PC-3 (cell line): ENCODE measurements around the gene LRRC57. TPM values are rescaled to one million over a fixed set of nuclear protein-coding genes. Genes with fewer than 3 reads are reported as not detected.
A peak's percentile ranks its signal among the peaks of the same experiment; 100 is the strongest.

ENCODE experiments used
- ATAC-seq: fragments of 200-7000 bp; cut with Tn5 transposase; 2 replicates; pipeline ENCODE4 v1.9.1; 2020; ENCODE audit warnings: mild to moderate bottlenecking, moderate library complexity
- BruUV-seq: library from RNA; stranded (reverse); fragments of 400-500 nt; replicated peaks from 2 replicates; lab custom pipeline; 2021; lab: Mats Ljungman, UMichigan
- CTCF ChIA-PET: fragments of 300-600 bp; sonication (Branson Sonifier 250); formaldehyde crosslinking; loops from one replicate; lab custom pipeline; 2022; ENCODE audit warnings: antibody characterized with exemption; lab: Charles Lee
- POLR2A ChIA-PET: fragments of 300-600 bp; sonication (Branson Sonifier 250); formaldehyde crosslinking; loops from one replicate; lab custom pipeline; 2022; ENCODE audit warnings: antibody characterized with exemption; ENCODE audit not compliant: unreplicated experiment; lab: Charles Lee
- DNase-seq: peaks from one replicate; pipeline ENCODE4 v3.0.0-alpha.2; 2015
- H2AFZ ChIP-seq: fragments of 300-600 bp; sonication (generic); 2 replicates; pipeline ENCODE4 v1.6.0; 2016; ENCODE audit warnings: antibody characterized with exemption, low read length
- H3F3A ChIP-seq: fragments of 300-600 bp; sonication (generic); one replicate; pipeline ENCODE4 v1.6.0; 2017; ENCODE audit warnings: antibody characterized with exemption, low read length, control low read depth, mild to moderate bottlenecking; ENCODE audit not compliant: unreplicated experiment
- H3K27ac ChIP-seq: fragments of 300-600 bp; sonication (generic); 2 replicates; pipeline ENCODE4 v1.5.1; 2016; ENCODE audit warnings: mild to moderate bottlenecking, low read length
- H3K27me3 ChIP-seq: fragments of 300-600 bp; sonication (generic); 2 replicates; pipeline ENCODE4 v1.6.1; 2016; ENCODE audit warnings: low read length, mixed read lengths
- H3K36me3 ChIP-seq: fragments of 300-600 bp; sonication (generic); 2 replicates; pipeline ENCODE4 v1.6.1; 2016; ENCODE audit warnings: low read depth, mixed run types, low read length, mixed read lengths
- H3K4me1 ChIP-seq: fragments of 300-600 bp; sonication (generic); 2 replicates; pipeline ENCODE4 v1.5.1; 2016; ENCODE audit warnings: low read length; ENCODE audit not compliant: insufficient read depth
- H3K4me2 ChIP-seq: fragments of 300-600 bp; sonication (generic); 2 replicates; pipeline ENCODE4 v1.6.0; 2016; ENCODE audit warnings: low read length
- H3K4me3 ChIP-seq: fragments of 300-600 bp; sonication (generic); 2 replicates; pipeline ENCODE4 v1.5.1; 2016; ENCODE audit warnings: mild to moderate bottlenecking, low read length, mixed read lengths
- H3K79me2 ChIP-seq: fragments of 300-600 bp; sonication (generic); 2 replicates; pipeline ENCODE4 v1.6.1; 2017; ENCODE audit warnings: low read length, mixed read lengths
- H3K9ac ChIP-seq: fragments of 300-600 bp; sonication (generic); 2 replicates; pipeline ENCODE4 v1.6.0; 2016; ENCODE audit warnings: mild to moderate bottlenecking, low read length
- H3K9me2 ChIP-seq: fragments of 300-600 bp; sonication (generic); replicated peaks from 2 replicates; pipeline ENCODE4 v1.6.1; 2016; ENCODE audit warnings: mixed run types, low read length, mixed read lengths
- H3K9me3 ChIP-seq: fragments of 300-600 bp; sonication (generic); 2 replicates; pipeline ENCODE4 v1.6.1; 2016; ENCODE audit warnings: low read length, mixed read lengths
- H4K20me1 ChIP-seq: fragments of 300-600 bp; sonication (generic); 2 replicates; pipeline ENCODE4 v1.6.1; 2016; ENCODE audit warnings: low read length, mixed read lengths
- EZH2 ChIP-seq: fragments of 300-600 bp; sonication (generic); IDR thresholded peaks from one replicate; pipeline ENCODE4 v1.6.1; 2017; ENCODE audit warnings: antibody characterized with exemption, mild to moderate bottlenecking, low read length; ENCODE audit not compliant: unreplicated experiment
- EZH2phosphoT487 ChIP-seq: fragments of 300-600 bp; sonication (generic); IDR thresholded peaks from 2 replicates; pipeline ENCODE4 v1.6.1; 2018; ENCODE audit warnings: mild to moderate bottlenecking, antibody characterized with exemption, low read length, borderline replicate concordance
- intact Hi-C: fragments of 100-400 bp; cut with micrococcal nuclease; formaldehyde crosslinking; loops from 2 replicates; pipeline ENCODE4 v1.9.0; 2023
- total RNA-seq: library from RNA; depleted of rRNA; stranded (reverse); fragments of >200 nt; gene quantifications from 2 replicates; pipeline ENCODE4 v1.2.3, GENCODE V29; 2014
- TF ChIP-seq, protein P1 (sequence below): fragments of 300-600 bp; sonication (generic); conservative IDR thresholded peaks from 2 replicates; pipeline ENCODE4 v1.5.1; 2017; ENCODE audit warnings: antibody characterized with exemption, low read depth, mild to moderate bottlenecking, low read length

The LRRC57 gene
- total RNA-seq, 1 experiment from 2014 or later: 9.1 TPM

DNA sequence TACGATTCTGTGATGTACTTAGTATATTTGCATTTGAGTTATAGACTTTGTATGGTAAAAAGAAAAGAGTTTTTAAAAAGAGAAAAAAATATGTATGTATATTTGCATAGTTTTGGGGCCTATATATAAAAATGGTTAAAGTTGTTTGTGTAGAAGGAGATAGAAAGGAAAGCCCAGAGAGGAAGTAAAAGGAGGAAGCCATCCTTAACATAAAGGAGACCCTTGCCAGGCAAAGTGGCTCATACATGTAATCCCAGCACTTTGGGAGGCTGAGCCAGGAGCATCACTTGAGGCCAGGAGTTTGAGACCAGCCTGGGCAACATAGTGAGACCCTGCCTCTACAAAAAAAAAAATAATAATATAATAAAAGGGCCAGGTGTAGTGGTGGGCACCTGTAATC lies 44.8 kb downstream of the LRRC57 start:
- Histone ChIP-seq H3K79me2 (peaks cover 29% of the 10 kb centered on the region), H2AFZ (no peak overlapping the region), H3K9ac (no peak overlapping the region), H3K4me1 (peaks cover 22% of the 10 kb centered on the region), H3K27me3 (no peaks in the 10 kb centered on the region), H3K27ac (no peak overlapping the region), H3K9me2 (no peaks in the 10 kb centered on the region), H3F3A (peaks cover 7% of the 10 kb centered on the region), H3K36me3 (no peaks in the 10 kb centered on the region), H3K4me2 (no peak overlapping the region), H3K9me3 (no peaks in the 10 kb centered on the region), H4K20me1 (no peaks in the 10 kb centered on the region), H3K4me3 (no peak overlapping the region)
- ChIA-PET CTCF (no interaction called here), POLR2A (no interaction called here)
- ATAC-seq (no peak), DNase-seq (no peak)
- TF ChIP-seq EZH2 (no peak), EZH2phosphoT487 (no peak)
- TF ChIP-seq, protein P1, sequence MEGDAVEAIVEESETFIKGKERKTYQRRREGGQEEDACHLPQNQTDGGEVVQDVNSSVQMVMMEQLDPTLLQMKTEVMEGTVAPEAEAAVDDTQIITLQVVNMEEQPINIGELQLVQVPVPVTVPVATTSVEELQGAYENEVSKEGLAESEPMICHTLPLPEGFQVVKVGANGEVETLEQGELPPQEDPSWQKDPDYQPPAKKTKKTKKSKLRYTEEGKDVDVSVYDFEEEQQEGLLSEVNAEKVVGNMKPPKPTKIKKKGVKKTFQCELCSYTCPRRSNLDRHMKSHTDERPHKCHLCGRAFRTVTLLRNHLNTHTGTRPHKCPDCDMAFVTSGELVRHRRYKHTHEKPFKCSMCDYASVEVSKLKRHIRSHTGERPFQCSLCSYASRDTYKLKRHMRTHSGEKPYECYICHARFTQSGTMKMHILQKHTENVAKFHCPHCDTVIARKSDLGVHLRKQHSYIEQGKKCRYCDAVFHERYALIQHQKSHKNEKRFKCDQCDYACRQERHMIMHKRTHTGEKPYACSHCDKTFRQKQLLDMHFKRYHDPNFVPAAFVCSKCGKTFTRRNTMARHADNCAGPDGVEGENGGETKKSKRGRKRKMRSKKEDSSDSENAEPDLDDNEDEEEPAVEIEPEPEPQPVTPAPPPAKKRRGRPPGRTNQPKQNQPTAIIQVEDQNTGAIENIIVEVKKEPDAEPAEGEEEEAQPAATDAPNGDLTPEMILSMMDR: no peak
- no TSS peak for BruUV-seq
- intact Hi-C loops: no loop called here

DNA sequence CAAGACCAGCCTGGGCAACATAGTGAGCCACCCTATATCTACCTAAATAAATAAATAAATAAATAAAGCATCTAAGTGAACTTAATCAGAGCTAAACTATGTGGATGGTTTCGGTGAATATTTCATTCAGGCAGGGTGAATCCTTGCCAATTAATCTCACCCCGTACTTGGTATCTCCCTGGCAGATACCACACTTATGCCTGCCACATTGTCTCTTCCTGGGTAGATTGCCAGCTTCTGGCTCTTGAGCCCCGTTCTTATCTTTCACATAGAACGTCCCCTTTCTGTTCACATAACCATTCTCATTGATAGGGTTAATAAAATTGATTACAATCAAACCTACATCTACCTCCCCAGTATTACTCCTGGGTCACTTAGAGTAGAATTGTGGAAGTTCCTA lies 46.1 kb downstream of the LRRC57 start:
- DNase-seq: no peak
- Histone ChIP-seq H3K9ac (no peak overlapping the region), H3K4me1 (peaks cover 21% of the 10 kb centered on the region), H3K9me2 (no peaks in the 10 kb centered on the region), H3K27ac (no peak overlapping the region), H3F3A (peaks cover 7% of the 10 kb centered on the region), H4K20me1 (no peaks in the 10 kb centered on the region), H3K27me3 (no peaks in the 10 kb centered on the region), H3K4me2 (no peak overlapping the region), H3K4me3 (no peak overlapping the region), H3K9me3 (no peaks in the 10 kb centered on the region), H3K36me3 (no peaks in the 10 kb centered on the region), H3K79me2 (peaks cover 34% of the 10 kb centered on the region), H2AFZ (no peak overlapping the region)
- no TSS peak for BruUV-seq
- ATAC-seq: no peak
- intact Hi-C loops: no loop called here
- CTCF ChIA-PET: no interaction called here
- POLR2A ChIA-PET: no interaction called here
- TF ChIP-seq EZH2phosphoT487: no peak
- TF ChIP-seq, protein P1: no peak
- no peak for TF ChIP-seq EZH2

DNA sequence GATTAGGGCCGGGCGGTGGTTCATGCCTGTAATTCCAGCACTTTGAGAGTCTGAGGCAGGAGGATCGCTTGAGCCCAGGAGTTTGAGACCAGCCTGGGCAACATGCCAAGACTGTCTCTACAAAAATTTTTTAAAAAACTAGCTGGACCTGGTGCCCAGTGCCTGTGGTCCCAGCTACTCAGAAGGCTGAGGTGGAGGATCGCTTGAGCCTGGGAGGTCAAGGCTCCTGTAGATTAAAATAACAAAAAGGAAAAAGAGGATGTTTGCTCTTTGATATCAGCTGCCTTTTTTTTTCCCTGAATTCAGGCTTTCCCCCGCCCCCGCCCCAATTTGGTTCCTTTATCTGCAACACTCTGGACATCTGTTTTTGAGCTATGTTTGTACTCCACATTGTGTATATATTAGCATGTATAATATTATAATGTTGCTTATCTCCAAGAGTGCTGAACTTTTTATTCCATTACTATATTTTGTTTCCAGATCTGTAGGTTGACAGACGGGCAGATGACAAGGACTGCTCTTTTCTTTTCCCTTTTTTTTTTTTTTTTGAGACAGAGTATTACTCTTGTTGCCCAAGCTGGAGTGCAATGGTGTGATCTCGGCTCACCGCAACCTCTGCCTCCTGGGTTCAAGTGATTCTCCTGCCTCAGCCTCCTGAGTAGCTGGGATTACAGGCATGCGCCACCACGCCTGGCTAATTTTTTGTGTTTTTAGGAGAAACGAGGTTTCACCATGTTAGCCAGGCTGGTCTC lies 48.6 kb downstream of the LRRC57 start:
- Histone ChIP-seq H3K79me2 (peaks cover 44% of the 10 kb centered on the region), H3K27ac (peak overlapping the region; percentile 34; the same call in 1 of the 2 replicates), H3K27me3 (no peaks in the 10 kb centered on the region), H3K9me2 (no peaks in the 10 kb centered on the region), H3K4me3 (no peak overlapping the region), H3K9me3 (no peaks in the 10 kb centered on the region), H3K36me3 (no peaks in the 10 kb centered on the region), H3F3A (peaks cover 7% of the 10 kb centered on the region), H3K9ac (no peak overlapping the region), H3K4me1 (peaks cover 16% of the 10 kb centered on the region), H2AFZ (no peak overlapping the region), H4K20me1 (no peaks in the 10 kb centered on the region), H3K4me2 (peak overlapping the region; percentile 23)
- TF ChIP-seq EZH2 (no peak), EZH2phosphoT487 (no peak)
- TF ChIP-seq, protein P1: no peak
- no TSS peak for BruUV-seq
- intact Hi-C loops: loop anchor here (5.0 kb wide), 1 partner anchor 47 kb away; the partner anchor contains the start of genes HAUS2 and LRRC57
- POLR2A ChIA-PET: interaction anchor here (0.7 kb wide), 1 partner anchor 9 kb away, joined by 9 read pairs; the partner anchor contains the start of gene ZNF106
- CTCF ChIA-PET: interaction anchor here (0.6 kb wide), 1 partner anchor 10 kb away, joined by 5 read pairs; no protein-coding TSS in a partner anchor
- DNase-seq (no peak), ATAC-seq (no peak)
